Esophagus (tissue), 2 donors: Measurements from ENCODE around the gene NECTIN4. TPM values are rescaled to one million over a fixed set of nuclear protein-coding genes. Genes with fewer than 3 reads are reported as not detected.

Experiments used
- H3K27ac ChIP-seq, 2 donors: one replicate each; pipeline ENCODE4 v1.5.1; 2013; ENCODE audit warnings: low read depth in 2 of 2, mild to moderate bottlenecking in 2 of 2, inconsistent platforms in 1 of 2, low read length in 1 of 2, moderate library complexity in 1 of 2
- H3K27me3 ChIP-seq, 2 donors: one replicate each; pipeline ENCODE4 v1.6.1; 2013; ENCODE audit warnings: low read length in 2 of 2, control low read depth in 1 of 2, mild to moderate bottlenecking in 1 of 2; ENCODE audit not compliant: insufficient read depth in 2 of 2, control insufficient read depth in 1 of 2
- H3K36me3 ChIP-seq, 2 donors: one replicate each; pipeline ENCODE4 v1.6.1; 2013; ENCODE audit warnings: low read length in 1 of 2; ENCODE audit not compliant: control insufficient read depth in 2 of 2, insufficient read depth in 2 of 2
- H3K4me1 ChIP-seq, 2 donors: one replicate each; pipeline ENCODE4 v1.6.1; 2013; ENCODE audit warnings: low read length in 1 of 2; ENCODE audit not compliant: control insufficient read depth in 2 of 2, insufficient read depth in 2 of 2
- H3K4me3 ChIP-seq, 2 donors: one replicate each; pipeline ENCODE4 v1.5.1; 2013; ENCODE audit warnings: low read length in 2 of 2, mild to moderate bottlenecking in 2 of 2, low read depth in 1 of 2, moderate library complexity in 1 of 2
- H3K9me3 ChIP-seq, 2 donors: one replicate each; pipeline ENCODE4 v1.6.1; 2013; ENCODE audit warnings: mild to moderate bottlenecking in 2 of 2, low read depth in 1 of 2, low read length in 1 of 2, moderate library complexity in 1 of 2; ENCODE audit not compliant: control insufficient read depth in 2 of 2, insufficient read depth in 1 of 2
- WGBS, 2 donors: extraction: QIAGEN DNeasy Blood & Tissue Kit; methylation state at CpG; one replicate each; pipeline ENCODE4 v1.1.7; 2013; 5-methylcytosine and 5-hydroxymethylcytosine counted together
- polyA plus RNA-seq, 2 donors: library from polyadenylated mRNA; stranded (reverse); fragments of 200-250 nt; gene quantifications; one replicate each; pipeline ENCODE4 v1.2.3, GENCODE V29; 2013
- donor health status: healthy with polysubstance abuse.
- donor health status: Bipolar disorder and iron deficiency.

NECTIN4 gene
- polyA plus RNA-seq, 2 donors = 44.9 to 80.5 TPM

GRCh38 chr1:161021165-161021969 lies 68.0 kb downstream of the NECTIN4 start:
- H3K36me3 ChIP-seq = no peaks in the 10 kb centered on the region
- WGBS, 2 donors = 13 to 14% methylated on average over 34 of the region's 34 CpGs

More at GRCh38 chr1:161021165-161021969, 68.0 kb downstream of the NECTIN4 start:
- H3K27me3 ChIP-seq = no peaks in the 10 kb centered on the region
- H3K4me1 ChIP-seq = peaks cover 2 to 6% of the 10 kb centered on the region in 2 donors
- no peaks in the 10 kb centered on the region for H3K9me3 ChIP-seq
- H3K4me3 ChIP-seq = peak overlapping the region; percentile 66 to 89
- H3K27ac ChIP-seq = peak overlapping the region; percentile 96 to 97

Other genes with a start within 250 kb of the NECTIN4 start
- gene CD244, start 226.7 kb downstream of the NECTIN4 start, polyA plus RNA-seq = under 1 TPM; 0.35 to 0.41 TPM
- under 1 TPM; 0.04 to 0.20 TPM for gene ITLN1, start 204.4 kb downstream of the NECTIN4 start, polyA plus RNA-seq
- gene ITLN2, start 134.7 kb downstream of the NECTIN4 start, polyA plus RNA-seq = under 1 TPM; 0.09 to 0.20 TPM
- gene F11R, start 68.4 kb downstream of the NECTIN4 start, polyA plus RNA-seq = 10 to 100 TPM; 56.5 to 76.4 TPM
- gene TSTD1, start 50.6 kb downstream of the NECTIN4 start, polyA plus RNA-seq = 100 to 1,000 TPM in 1 of 2 donors, 10 to 100 TPM in 1; 92.4 to 117 TPM
- 10 to 100 TPM; 37.6 to 50.1 TPM for gene USF1, start 43.6 kb downstream of the NECTIN4 start, polyA plus RNA-seq
- gene ARHGAP30, start 19.7 kb downstream of the NECTIN4 start, polyA plus RNA-seq = 1 to 10 TPM; 7.9 to 9.5 TPM
- 1 to 10 TPM; 1.8 to 2.5 TPM for gene KLHDC9, start 8.8 kb upstream of the NECTIN4 start, polyA plus RNA-seq
- gene PFDN2, start 28.5 kb upstream of the NECTIN4 start, polyA plus RNA-seq = 100 to 1,000 TPM; 116 to 186 TPM
- gene NIT1, start 28.5 kb upstream of the NECTIN4 start, polyA plus RNA-seq = 10 to 100 TPM; 28.0 to 28.5 TPM
- 10 to 100 TPM; 15.5 to 24.4 TPM for gene DEDD, start 43.1 kb upstream of the NECTIN4 start, polyA plus RNA-seq
- gene UFC1, start 64.4 kb upstream of the NECTIN4 start, polyA plus RNA-seq = 100 to 1,000 TPM in 1 of 2 donors, 10 to 100 TPM in 1; 94.3 to 132 TPM
- gene USP21, start 69.9 kb upstream of the NECTIN4 start, polyA plus RNA-seq = 10 to 100 TPM; 16.5 to 22.9 TPM
- gene PPOX, start 76.9 kb upstream of the NECTIN4 start, polyA plus RNA-seq = 10 to 100 TPM; 11.7 to 29.6 TPM
- gene B4GALT3, start 87.9 kb upstream of the NECTIN4 start, polyA plus RNA-seq = 10 to 100 TPM; 18.3 to 18.8 TPM
- gene ADAMTS4, start 109.5 kb upstream of the NECTIN4 start, polyA plus RNA-seq = 1 to 10 TPM in 1 of 2 donors, under 1 TPM in 1; 0.82 to 1.1 TPM
- 10 to 100 TPM; 27.8 to 76.0 TPM for gene NDUFS2, start 112.8 kb upstream of the NECTIN4 start, polyA plus RNA-seq
- 10 to 100 TPM; 10.0 to 14.0 TPM for gene FCER1G, start 125.7 kb upstream of the NECTIN4 start, polyA plus RNA-seq
- gene APOA2, start 134.1 kb upstream of the NECTIN4 start, polyA plus RNA-seq = not detected
- 10 to 100 TPM in 1 of 2 donors, 1 to 10 TPM in 1; 8.0 to 10.5 TPM for gene TOMM40L, start 136.5 kb upstream of the NECTIN4 start, polyA plus RNA-seq
- under 1 TPM in 1 of 2 donors, not detected in 1; 0.07 TPM for gene NR1I3, start 148.6 kb upstream of the NECTIN4 start, polyA plus RNA-seq
- 10 to 100 TPM in 1 of 2 donors, 1 to 10 TPM in 1; 10.0 to 16.2 TPM for gene PCP4L1, start 169.2 kb upstream of the NECTIN4 start, polyA plus RNA-seq
- gene MPZ, start 220.4 kb upstream of the NECTIN4 start, polyA plus RNA-seq = 1 to 10 TPM; 1.4 to 1.6 TPM
- 100 to 1,000 TPM in 1 of 2 donors, 10 to 100 TPM in 1; 40.6 to 148 TPM for gene SDHC, start 224.8 kb upstream of the NECTIN4 start, polyA plus RNA-seq